H1 (cell line): ENCODE measurements around the gene CEP250. TPM values are rescaled to one million over a fixed set of nuclear protein-coding genes. Genes with fewer than 3 reads are reported as not detected.

ENCODE experiments used
- CTCF ChIA-PET: fragments of 300-600 bp; sonication (Branson Sonifier 250); formaldehyde crosslinking; loops from one replicate; lab custom pipeline; 2021; ENCODE audit not compliant: partially characterized antibody; lab: Charles Lee
- POLR2A ChIA-PET: fragments of 300-600 bp; sonication (Branson Sonifier 250); formaldehyde crosslinking; loops from one replicate; lab custom pipeline; 2021; ENCODE audit warnings: inconsistent platforms; ENCODE audit not compliant: partially characterized antibody; lab: Charles Lee
- DNase-seq, 2 experiments: peaks; one replicate each; pipeline versions ENCODE4 v3.0.0 to v3.0.0-alpha.2; 2010 to 2022; ENCODE audit warnings: low spot score in 2 of 2, low read depth in 1 of 2, mixed read lengths in 1 of 2
- FAIRE-seq: peaks from 2 replicates; lab custom pipeline; 2011; peaks lifted over from hg19 to GRCh38; lab: Jason Lieb, UNC
- H2AFZ ChIP-seq: 2 replicates; pipeline ENCODE4 v1.8.1; 2012; ENCODE audit warnings: low read length, inconsistent platforms
- H2AK5ac ChIP-seq: 2 replicates; pipeline ENCODE4 v1.6.1; 2013; ENCODE audit warnings: low read depth, low read length
- H2BK120ac ChIP-seq: replicated peaks from 2 replicates; pipeline ENCODE3; 2013; ENCODE audit warnings: low read depth, low read length, inconsistent platforms
- H2BK12ac ChIP-seq: 2 replicates; pipeline ENCODE4 v1.6.1; 2013; ENCODE audit warnings: low read depth, low read length
- H2BK15ac ChIP-seq: 2 replicates; pipeline ENCODE4 v1.6.1; 2013; ENCODE audit warnings: low read length
- H2BK20ac ChIP-seq: 2 replicates; pipeline ENCODE4 v1.6.1; 2013; ENCODE audit warnings: low read length
- H2BK5ac ChIP-seq: 2 replicates; pipeline ENCODE4 v1.6.1; 2013; ENCODE audit warnings: low read depth, low read length
- H3K14ac ChIP-seq: 2 replicates; pipeline ENCODE4 v1.6.1; 2013; ENCODE audit warnings: inconsistent platforms; ENCODE audit not compliant: insufficient read length
- H3K18ac ChIP-seq: 2 replicates; pipeline ENCODE4 v1.6.1; 2013; ENCODE audit warnings: low read length; ENCODE audit errors: extremely low read depth
- H3K23ac ChIP-seq: 2 replicates; pipeline ENCODE4 v1.6.1; 2013; ENCODE audit warnings: inconsistent platforms; ENCODE audit not compliant: insufficient read length
- H3K23me2 ChIP-seq: 2 replicates; pipeline ENCODE4 v1.6.1; 2013; ENCODE audit warnings: low read depth, low read length
- H3K27ac ChIP-seq: 2 replicates; pipeline ENCODE4 v1.6.1; 2011; ENCODE audit warnings: low read depth, low read length, inconsistent platforms
- H3K27me3 ChIP-seq, 4 experiments: replicated peaks in 1 of 4; 1 replicate in 1 of 4; 2 replicates in 3 of 4; pipeline versions ENCODE4 v1.6.1 to v1.8.1; 2011 to 2013; ENCODE audit warnings: low read length in 3 of 4, mild to moderate bottlenecking in 3 of 4, inconsistent platforms in 2 of 4, mixed read lengths in 2 of 4, moderate library complexity in 1 of 4; ENCODE audit not compliant: control insufficient read depth in 3 of 4, insufficient read depth in 3 of 4; ENCODE audit errors: extremely low read depth in 1 of 4
- H3K36me3 ChIP-seq, 4 experiments: 2 replicates each; pipeline versions ENCODE4 v1.6.1 to v1.8.1; 2011 to 2013; ENCODE audit warnings: mild to moderate bottlenecking in 4 of 4, low read length in 3 of 4, moderate library complexity in 2 of 4, control low read depth in 1 of 4, inconsistent platforms in 1 of 4; ENCODE audit not compliant: insufficient read depth in 4 of 4, control insufficient read depth in 2 of 4
- H3K4ac ChIP-seq: replicated peaks from 2 replicates; pipeline ENCODE3; 2013; ENCODE audit warnings: low read length, low read depth, mixed read lengths, inconsistent platforms; ENCODE audit not compliant: insufficient read length
- H3K4me1 ChIP-seq, 4 experiments: replicated peaks in 1 of 4; 1 replicate in 1 of 4; 2 replicates in 3 of 4; pipeline versions ENCODE4 v1.6.1 to v1.8.1; 2011 to 2013; ENCODE audit warnings: low read length in 3 of 4, inconsistent platforms in 2 of 4, mixed read lengths in 1 of 4; ENCODE audit not compliant: insufficient read depth in 4 of 4, control insufficient read depth in 3 of 4
- H3K4me2 ChIP-seq, 2 experiments: 2 replicates each; pipeline versions ENCODE4 v1.6.1 to v1.8.1; 2011 to 2013; ENCODE audit warnings: low read depth in 2 of 2, low read length in 2 of 2, control low read depth in 1 of 2, inconsistent platforms in 1 of 2, mild to moderate bottlenecking in 1 of 2; ENCODE audit not compliant: insufficient read depth in 1 of 2
- H3K4me3 ChIP-seq, 4 experiments: fragments of 200-600, 300-600 bp in 1 of 4; sonication (generic), shearing (Covaris generic), sonication (Bioruptor Twin) in 1 of 4; 2 replicates each; pipeline versions ENCODE4 v1.5.1 to v1.8.1; 2011 to 2016; ENCODE audit warnings: low read length in 4 of 4, low read depth in 3 of 4, control low read depth in 2 of 4, inconsistent platforms in 2 of 4, mild to moderate bottlenecking in 2 of 4, mixed read lengths in 1 of 4, moderate library complexity in 1 of 4; ENCODE audit not compliant: insufficient read depth in 2 of 4; ENCODE audit errors: extremely low read depth in 1 of 4
- H3K56ac ChIP-seq: replicated peaks from 2 replicates; pipeline ENCODE3; 2013; ENCODE audit warnings: low read depth, mild to moderate bottlenecking, mixed read lengths, low read length, inconsistent platforms; ENCODE audit not compliant: insufficient read length
- H3K79me1 ChIP-seq: 2 replicates; pipeline ENCODE4 v1.6.1; 2013; ENCODE audit warnings: low read depth, low read length, control low read depth
- H3K79me2 ChIP-seq, 2 experiments: 2 replicates each; pipeline versions ENCODE4 v1.6.1 to v1.8.1; 2012 to 2013; ENCODE audit warnings: low read length in 2 of 2, mild to moderate bottlenecking in 2 of 2, inconsistent platforms in 1 of 2; ENCODE audit not compliant: insufficient read depth in 2 of 2, control insufficient read depth in 1 of 2
- H3K9ac ChIP-seq, 4 experiments: replicated peaks in 1 of 4; 1 replicate in 1 of 4; 2 replicates in 3 of 4; pipeline versions ENCODE4 v1.6.1 to v1.8.1; 2011 to 2013; ENCODE audit warnings: low read depth in 3 of 4, low read length in 3 of 4, control low read depth in 2 of 4, mild to moderate bottlenecking in 2 of 4, moderate library complexity in 2 of 4, inconsistent platforms in 1 of 4; ENCODE audit errors: extremely low read depth in 1 of 4
- H3K9me3 ChIP-seq, 2 experiments: 2 replicates each; pipeline versions ENCODE4 v1.6.1 to v1.8.1; 2012 to 2013; ENCODE audit warnings: mild to moderate bottlenecking in 2 of 2, moderate library complexity in 2 of 2, control low read depth in 1 of 2, inconsistent platforms in 1 of 2, low read depth in 1 of 2, low read length in 1 of 2, mixed read lengths in 1 of 2; ENCODE audit not compliant: insufficient read depth in 2 of 2
- H4K20me1 ChIP-seq, 2 experiments: replicated peaks in 1 of 2; 2 replicates each; pipeline versions ENCODE3 to v1.8.1; 2011 to 2013; ENCODE audit warnings: inconsistent platforms in 2 of 2, low read length in 2 of 2, mild to moderate bottlenecking in 1 of 2; ENCODE audit not compliant: insufficient read depth in 2 of 2, control insufficient read depth in 1 of 2
- H4K5ac ChIP-seq: 2 replicates; pipeline ENCODE4 v1.6.1; 2013; ENCODE audit warnings: low read length, low read depth, mixed read lengths, inconsistent platforms; ENCODE audit not compliant: insufficient read length
- H4K8ac ChIP-seq: 2 replicates; pipeline ENCODE4 v1.8.0; 2013; ENCODE audit warnings: mild to moderate bottlenecking, moderate library complexity, low read length, inconsistent platforms; ENCODE audit not compliant: insufficient read depth; ENCODE audit errors: extremely low read depth
- H4K91ac ChIP-seq: replicated peaks from 2 replicates; pipeline ENCODE3; 2013; ENCODE audit warnings: low read length, mixed read lengths, inconsistent platforms; ENCODE audit not compliant: insufficient read length
- HDAC6 ChIP-seq: IDR thresholded peaks from one replicate; pipeline ENCODE4 v1.7.1; 2012; ENCODE audit warnings: low read depth, mild to moderate bottlenecking, inconsistent platforms, low read length, moderate library complexity
- NRF1 ChIP-seq: IDR thresholded peaks from 2 replicates; pipeline ENCODE4 v1.6.1; 2011; ENCODE audit warnings: mild to moderate bottlenecking, low read depth, low read length, improper control_type of control experiment
- RAD21 ChIP-seq, 2 experiments: IDR thresholded peaks in 1 of 2; conservative IDR thresholded peaks in 1 of 2; 2 replicates each; pipeline ENCODE4 v1.6.1; 2011; ENCODE audit warnings: low read depth in 2 of 2, low read length in 2 of 2, improper control_type of control experiment in 1 of 2, inconsistent platforms in 1 of 2, mild to moderate bottlenecking in 1 of 2, moderate library complexity in 1 of 2
- SAP30 ChIP-seq: fragments of 300-600 bp; sonication (generic); IDR thresholded peaks from 2 replicates; pipeline ENCODE4 v1.7.1; 2012; ENCODE audit warnings: low read length, moderate library complexity, mild to moderate bottlenecking, inconsistent platforms; ENCODE audit not compliant: insufficient read depth, insufficient replicate concordance
- SIRT6 ChIP-seq: IDR thresholded peaks from one replicate; pipeline ENCODE4 v1.7.1; 2012; ENCODE audit warnings: low read length, inconsistent platforms
- SIX5 ChIP-seq: IDR thresholded peaks from 2 replicates; pipeline ENCODE4 v1.6.1; 2011; ENCODE audit warnings: mild to moderate bottlenecking, low read depth, low read length
- USF2 ChIP-seq: IDR thresholded peaks from 2 replicates; pipeline ENCODE4 v1.6.1; 2011; ENCODE audit warnings: low read length, improper control_type of control experiment
- WGBS, 2 experiments: shearing (Covaris generic) in 1 of 2; methylation state at CpG; one replicate each; pipeline versions ENCODE4 v1.1.6 to v1.1.7; 2013 to 2015; ENCODE audit warnings: low lambda C conversion rate in 2 of 2, mixed read lengths in 2 of 2, inconsistent platforms in 1 of 2, low coverage in 1 of 2, missing lambda C conversion rate in 1 of 2; ENCODE audit not compliant: insufficient replicate concordance in 2 of 2, insufficient coverage in 1 of 2, insufficient read length in 1 of 2; ENCODE audit errors: extremely low coverage in 1 of 2, missing lambda C conversion rate in 1 of 2; 5-methylcytosine and 5-hydroxymethylcytosine counted together
- polyA plus RNA-seq, 7 experiments: library from polyadenylated mRNA; depleted of rRNA in 3 of 7; stranded (reverse) in 5 of 7; unstranded in 2 of 7; fragments of >200 nt in 5 of 7; fragments of 200-250 nt in 2 of 7; gene quantifications; 1 replicate in 5 of 7; 2 replicates in 1 of 7; 4 replicates in 1 of 7; pipeline versions ENCODE4 v1.2.1 to v1.2.3, GENCODE V29; 2011 to 2013; ENCODE audit warnings: missing spikeins in 2 of 7, mixed read lengths in 2 of 7
- total RNA-seq: library from RNA; stranded (reverse); fragmentation: NEBNext Ultra II Directional; extraction: Animal tissue kit (Norgen Biotek cat#: 25700); gene quantifications from 2 replicates; pipeline ENCODE4 v1.2.1, GENCODE V29; 2021
- TF ChIP-seq, protein P1 (sequence below), 3 experiments: IDR thresholded peaks; 1 replicate in 2 of 3; 2 replicates in 1 of 3; pipeline versions ENCODE4 v1.5.1 to v1.6.1; 2011; ENCODE audit warnings: low read length in 3 of 3, mild to moderate bottlenecking in 3 of 3, inconsistent platforms in 2 of 3, low read depth in 1 of 3, moderate library complexity in 1 of 3; ENCODE audit not compliant: insufficient read depth in 1 of 3; ENCODE audit errors: control extremely low read depth in 1 of 3

Gene CEP250
- total and polyA plus RNA-seq, 2 of the 8 experiments (the other 6 are each of a cell fraction or from before 2014, with no cell fraction given): 2.6 to 33.7 TPM

GRCh38 chr20:35491823-35492222, 36.4 kb downstream of the CEP250 start:
- H3K4ac ChIP-seq: no peak overlapping the region
- no peak overlapping the region for H2BK120ac ChIP-seq
- DNase-seq: no peak
- no peak overlapping the region for H4K91ac ChIP-seq
- H2BK5ac ChIP-seq: no peak overlapping the region
- no peak for FAIRE-seq
- H3K27me3 ChIP-seq: no peaks in the 10 kb centered on the region
- no peak overlapping the region for H2BK15ac ChIP-seq
- H3K14ac ChIP-seq: no peak overlapping the region
- H3K4me1 ChIP-seq: no peaks in the 10 kb centered on the region
- no peak for TF ChIP-seq HDAC6
- no peak for TF ChIP-seq USF2
- TF ChIP-seq, protein P1, sequence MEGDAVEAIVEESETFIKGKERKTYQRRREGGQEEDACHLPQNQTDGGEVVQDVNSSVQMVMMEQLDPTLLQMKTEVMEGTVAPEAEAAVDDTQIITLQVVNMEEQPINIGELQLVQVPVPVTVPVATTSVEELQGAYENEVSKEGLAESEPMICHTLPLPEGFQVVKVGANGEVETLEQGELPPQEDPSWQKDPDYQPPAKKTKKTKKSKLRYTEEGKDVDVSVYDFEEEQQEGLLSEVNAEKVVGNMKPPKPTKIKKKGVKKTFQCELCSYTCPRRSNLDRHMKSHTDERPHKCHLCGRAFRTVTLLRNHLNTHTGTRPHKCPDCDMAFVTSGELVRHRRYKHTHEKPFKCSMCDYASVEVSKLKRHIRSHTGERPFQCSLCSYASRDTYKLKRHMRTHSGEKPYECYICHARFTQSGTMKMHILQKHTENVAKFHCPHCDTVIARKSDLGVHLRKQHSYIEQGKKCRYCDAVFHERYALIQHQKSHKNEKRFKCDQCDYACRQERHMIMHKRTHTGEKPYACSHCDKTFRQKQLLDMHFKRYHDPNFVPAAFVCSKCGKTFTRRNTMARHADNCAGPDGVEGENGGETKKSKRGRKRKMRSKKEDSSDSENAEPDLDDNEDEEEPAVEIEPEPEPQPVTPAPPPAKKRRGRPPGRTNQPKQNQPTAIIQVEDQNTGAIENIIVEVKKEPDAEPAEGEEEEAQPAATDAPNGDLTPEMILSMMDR (IDR thresholded peaks at IDR 0.05; ENCODE audit: control extremely low read depth in 1 of 3, insufficient read depth in 1 of 3, low read depth in 1 of 3, low read length in 3 of 3): no peak
- no peak for TF ChIP-seq SAP30
- TF ChIP-seq SIX5: no peak
- TF ChIP-seq NRF1: no peak
- no peak for TF ChIP-seq RAD21 (IDR thresholded peaks at IDR 0.05 in 1 of 2, conservative IDR thresholded peaks at IDR 0.05 in 1 of 2; ENCODE audit: low read depth in 2 of 2, low read length in 2 of 2)
- TF ChIP-seq SIRT6: no peak
- TF ChIP-seq, all 59 proteins: peak for 0
- H3K23me2 ChIP-seq: no peaks in the 10 kb centered on the region
- no peak overlapping the region for H2AK5ac ChIP-seq
- peaks cover 0 to 2% of the 10 kb centered on the region in 2 experiments for H4K20me1 ChIP-seq
- peaks cover 20 to 55% (median 41%) of the 10 kb centered on the region in 4 experiments for H3K36me3 ChIP-seq
- H3K56ac ChIP-seq: no peak overlapping the region
- H3K9me3 ChIP-seq: no peaks in the 10 kb centered on the region
- no peaks in the 10 kb centered on the region for H3K79me1 ChIP-seq
- no peak overlapping the region for H3K9ac ChIP-seq
- H2BK20ac ChIP-seq: no peak overlapping the region
- H2AFZ ChIP-seq: no peak overlapping the region
- WGBS, 2 experiments: 94% methylated on average over 4 of the region's 5 CpGs; no CpG with 5 or more reads in 1 of the 2 experiments
- CTCF ChIA-PET: interaction anchor here (1.1 to 1.2 kb wide), 2 partner anchors 13 to 29 kb away, joined by 3 to 4 read pairs; no protein-coding TSS in a partner anchor
- H3K18ac ChIP-seq: no peak overlapping the region
- H4K5ac ChIP-seq: no peak overlapping the region
- H3K23ac ChIP-seq: no peak overlapping the region
- no peaks in the 10 kb centered on the region for H3K79me2 ChIP-seq
- no peak overlapping the region for H3K4me3 ChIP-seq
- H3K27ac ChIP-seq: no peak overlapping the region
- no peak overlapping the region for H2BK12ac ChIP-seq
- POLR2A ChIA-PET: interaction anchor here (0.9 kb wide), 1 partner anchor 17 kb away, joined by 3 read pairs; no protein-coding TSS in a partner anchor
- H4K8ac ChIP-seq: no peak overlapping the region
- H3K4me2 ChIP-seq: no peak overlapping the region
